Measurements from ENCODE around the gene SYP.

DNA sequence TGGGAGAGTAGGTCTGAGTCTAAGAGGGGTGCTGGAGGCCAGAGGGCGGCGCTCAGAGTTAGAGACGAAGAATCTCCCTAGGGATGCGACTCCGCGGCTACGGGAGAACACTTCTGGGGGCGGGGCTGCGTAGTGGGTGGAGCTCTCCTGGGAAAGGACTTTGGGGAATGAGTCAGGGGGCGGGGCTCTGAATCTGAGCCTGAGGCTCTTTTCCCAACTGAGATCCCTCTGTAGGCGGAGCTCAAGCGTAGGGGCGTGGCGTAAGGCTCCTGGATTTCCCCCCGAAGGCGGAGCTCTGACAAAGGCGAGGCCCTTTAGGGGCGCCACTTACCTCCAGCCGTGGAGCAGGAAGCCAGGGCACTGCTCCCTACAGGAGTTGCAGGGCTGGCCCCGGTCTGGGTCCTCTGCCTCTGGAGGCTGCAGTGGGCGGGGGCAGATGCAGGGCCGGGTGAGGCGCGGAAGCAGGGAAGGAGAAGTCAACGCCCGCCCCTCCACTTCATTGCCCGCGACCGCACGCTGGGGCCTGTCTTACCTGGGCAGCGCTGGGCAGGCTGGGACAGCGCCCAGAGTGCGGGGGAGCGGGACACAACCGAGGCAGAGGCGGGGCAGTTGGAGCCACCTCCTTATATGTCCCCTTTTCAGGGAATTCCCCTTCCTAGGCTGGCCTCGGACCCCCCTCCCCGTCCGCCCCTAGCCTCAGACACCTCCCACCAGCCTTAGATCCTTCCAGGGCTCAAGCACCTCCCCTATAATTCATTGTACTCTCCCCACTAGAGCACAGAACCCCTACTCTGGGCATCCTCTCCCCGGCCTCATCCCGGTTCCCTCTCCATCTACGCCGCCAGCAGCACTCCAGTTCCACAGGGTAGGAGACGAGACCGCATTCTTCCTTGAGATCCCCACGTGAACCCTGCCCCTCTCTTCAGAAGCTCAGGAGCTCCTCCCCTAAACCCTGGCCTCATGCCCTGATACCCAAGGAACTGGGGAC is 15.4 kb downstream of the SYP start:
- TF ChIP-seq, protein P1, sequence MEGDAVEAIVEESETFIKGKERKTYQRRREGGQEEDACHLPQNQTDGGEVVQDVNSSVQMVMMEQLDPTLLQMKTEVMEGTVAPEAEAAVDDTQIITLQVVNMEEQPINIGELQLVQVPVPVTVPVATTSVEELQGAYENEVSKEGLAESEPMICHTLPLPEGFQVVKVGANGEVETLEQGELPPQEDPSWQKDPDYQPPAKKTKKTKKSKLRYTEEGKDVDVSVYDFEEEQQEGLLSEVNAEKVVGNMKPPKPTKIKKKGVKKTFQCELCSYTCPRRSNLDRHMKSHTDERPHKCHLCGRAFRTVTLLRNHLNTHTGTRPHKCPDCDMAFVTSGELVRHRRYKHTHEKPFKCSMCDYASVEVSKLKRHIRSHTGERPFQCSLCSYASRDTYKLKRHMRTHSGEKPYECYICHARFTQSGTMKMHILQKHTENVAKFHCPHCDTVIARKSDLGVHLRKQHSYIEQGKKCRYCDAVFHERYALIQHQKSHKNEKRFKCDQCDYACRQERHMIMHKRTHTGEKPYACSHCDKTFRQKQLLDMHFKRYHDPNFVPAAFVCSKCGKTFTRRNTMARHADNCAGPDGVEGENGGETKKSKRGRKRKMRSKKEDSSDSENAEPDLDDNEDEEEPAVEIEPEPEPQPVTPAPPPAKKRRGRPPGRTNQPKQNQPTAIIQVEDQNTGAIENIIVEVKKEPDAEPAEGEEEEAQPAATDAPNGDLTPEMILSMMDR (IDR thresholded peaks at IDR 0.05; ENCODE audit: low read depth, low read length, missing input control): no peak
- TF ChIP-seq GABPA (IDR thresholded peaks at IDR 0.05 in 1 of 2, conservative IDR thresholded peaks at IDR 0.05 in 1 of 2) (no peak), EGR1 (IDR thresholded peaks at IDR 0.05; ENCODE audit: low read depth in 2 of 2) (no peak), RXRA (IDR thresholded peaks at IDR 0.05) (no peak), REST (IDR thresholded peaks at IDR 0.05) (no peak), TAF1 (conservative IDR thresholded peaks at IDR 0.05) (no peak), YY1 (IDR thresholded peaks at IDR 0.05) (no peak), MAX (IDR thresholded peaks at IDR 0.05) (no peak), JUND (IDR thresholded peaks at IDR 0.05) (no peak), ATF3 (IDR thresholded peaks at IDR 0.05) (no peak), ZBTB33 (IDR thresholded peaks at IDR 0.05) (no peak), HNF4A (conservative IDR thresholded peaks at IDR 0.05) (no peak), SP1 (IDR thresholded peaks at IDR 0.05) (no peak)
